Measurements from ENCODE around the gene CACNA1D.

- TF ChIP-seq CTCF (conservative IDR thresholded peaks at IDR 0.05) (no peak), ZFX (IDR thresholded peaks at IDR 0.05) (no peak)
These were observed 325.7 kb downstream of the CACNA1D start for GRCh38 chr3:53820084-53820483.

Data from C4-2B (cell line).